ENCODE data around the gene PAX6.

GRCh38 chr11:31800398-31801265, 10.5 kb downstream of the PAX6 start:
- TF ChIP-seq ELF1 (IDR thresholded peaks at IDR 0.05) = no peak
- no peak for TF ChIP-seq CTCF (IDR thresholded peaks at IDR 0.05)
- TF ChIP-seq USF2 (IDR thresholded peaks at IDR 0.05; ENCODE audit: borderline replicate concordance, low read depth, low read length) = no peak
- no peak for TF ChIP-seq MEF2A (IDR thresholded peaks at IDR 0.05; ENCODE audit: borderline replicate concordance, low read depth)
- no peak for TF ChIP-seq GATA2 (CRISPR knock-in tag; IDR thresholded peaks at IDR 0.05)
